GM18520 (cell line): ENCODE measurements around the gene PPP2R2D.
"Not testable (repeated sequence)": the region's sequence is repeated elsewhere in the genome, so short reads cannot be mapped to it uniquely, and the experiment has no call there.

Experiments
- ATAC-seq: cut with Tn5 transposase; IDR thresholded peaks from one replicate; pipeline ENCODE4 v1.9.1; 2021; ENCODE audit not compliant: unreplicated experiment

Gene PPP2R2D

GRCh38 chr10:131973160-131973951 is 72.5 kb downstream of the PPP2R2D start:
- ATAC-seq, result no peak

GRCh38 chr10:131974034-131974817 is 73.4 kb downstream of the PPP2R2D start:
- no peak for ATAC-seq

- no peak for ATAC-seq
These were observed 74.2 kb downstream of the PPP2R2D start for GRCh38 chr10:131975003-131975402.

DNA sequence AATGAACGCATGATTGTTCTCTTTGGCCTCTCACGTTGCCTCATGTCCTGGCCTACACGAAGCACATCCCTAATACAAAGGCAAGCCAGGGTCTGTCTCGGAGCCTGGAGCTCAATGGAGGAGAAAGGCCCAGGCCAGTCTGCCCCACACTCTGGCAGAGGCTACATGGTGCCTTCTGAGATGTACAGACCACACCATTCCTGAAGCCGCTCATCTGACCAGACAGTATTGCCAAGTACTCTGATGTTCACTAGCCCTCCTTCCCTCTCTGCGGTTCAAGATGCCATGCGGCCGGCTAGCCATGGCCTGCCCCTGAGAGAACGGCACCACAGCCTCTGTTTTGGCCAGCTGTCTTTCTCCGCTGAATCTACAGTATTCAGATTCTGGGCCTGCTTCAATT is 75.0 kb downstream of the PPP2R2D start:
- ATAC-seq, result no peak

- no peak for ATAC-seq
These were observed 76.7 kb downstream of the PPP2R2D start for GRCh38 chr10:131977323-131978096.

GRCh38 chr10:131978366-131978765 is 77.6 kb downstream of the PPP2R2D start:
- ATAC-seq, result no peak

DNA sequence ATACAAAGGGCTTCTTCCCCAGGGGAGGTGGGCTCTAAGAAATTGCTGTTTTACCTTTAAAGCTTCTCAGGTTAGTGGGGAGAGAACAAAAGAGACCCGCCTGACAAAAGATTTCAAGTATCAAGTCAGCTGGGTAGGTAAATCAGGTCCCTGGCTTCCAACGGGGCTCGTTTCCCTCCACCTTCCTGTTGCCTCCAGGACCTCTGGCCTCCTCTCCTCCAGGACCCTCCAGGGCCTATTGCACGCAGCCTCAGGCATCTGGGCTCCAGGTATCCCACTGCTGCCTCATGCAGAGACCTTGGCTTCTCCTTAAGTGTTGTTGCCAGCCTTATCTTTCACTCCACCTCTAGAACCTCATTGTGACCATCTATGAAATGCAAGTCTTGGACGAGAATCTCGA is 78.0 kb downstream of the PPP2R2D start:
- no peak for ATAC-seq

DNA sequence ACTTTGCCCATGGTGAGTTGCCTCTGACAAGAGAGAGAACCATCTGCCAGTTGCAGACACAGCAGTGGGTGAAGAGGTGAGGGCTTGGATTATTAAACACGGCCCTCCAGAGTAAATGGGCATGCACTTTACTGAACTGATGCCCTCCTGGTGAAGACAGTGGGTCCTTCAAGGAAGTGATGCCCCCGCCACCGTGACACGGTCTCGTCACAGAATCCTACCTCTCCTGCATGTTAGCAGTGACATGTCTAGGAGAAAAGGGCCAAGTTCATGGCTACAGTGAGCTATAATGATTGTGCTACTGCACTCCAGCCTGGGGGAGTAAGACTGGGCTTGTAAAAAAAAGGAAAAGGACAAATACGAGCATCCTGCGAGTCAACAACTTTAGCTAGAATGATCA is 78.5 kb downstream of the PPP2R2D start:
- ATAC-seq, result no peak

GRCh38 chr10:131979821-131980270 is 79.0 kb downstream of the PPP2R2D start:
- no peak for ATAC-seq

DNA sequence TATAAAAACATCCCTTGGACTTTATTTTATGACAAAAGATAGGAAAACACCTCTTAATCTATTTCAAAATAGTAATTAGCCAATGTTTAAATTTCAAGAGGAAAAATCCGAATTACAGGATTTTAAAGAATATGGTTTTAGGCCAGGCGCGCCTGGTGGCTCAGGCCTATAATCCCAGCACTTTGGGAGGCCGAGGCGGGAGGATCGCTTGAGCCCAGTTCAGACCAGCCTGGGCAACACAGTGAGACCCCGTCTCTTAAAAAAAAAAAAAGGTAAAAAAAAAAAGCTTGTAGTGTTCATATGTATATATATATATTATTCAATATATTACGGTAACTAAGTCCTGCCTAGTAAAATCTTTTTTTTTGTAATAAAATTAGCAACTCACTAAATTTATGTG is 79.5 kb downstream of the PPP2R2D start:
- no peak for ATAC-seq

DNA sequence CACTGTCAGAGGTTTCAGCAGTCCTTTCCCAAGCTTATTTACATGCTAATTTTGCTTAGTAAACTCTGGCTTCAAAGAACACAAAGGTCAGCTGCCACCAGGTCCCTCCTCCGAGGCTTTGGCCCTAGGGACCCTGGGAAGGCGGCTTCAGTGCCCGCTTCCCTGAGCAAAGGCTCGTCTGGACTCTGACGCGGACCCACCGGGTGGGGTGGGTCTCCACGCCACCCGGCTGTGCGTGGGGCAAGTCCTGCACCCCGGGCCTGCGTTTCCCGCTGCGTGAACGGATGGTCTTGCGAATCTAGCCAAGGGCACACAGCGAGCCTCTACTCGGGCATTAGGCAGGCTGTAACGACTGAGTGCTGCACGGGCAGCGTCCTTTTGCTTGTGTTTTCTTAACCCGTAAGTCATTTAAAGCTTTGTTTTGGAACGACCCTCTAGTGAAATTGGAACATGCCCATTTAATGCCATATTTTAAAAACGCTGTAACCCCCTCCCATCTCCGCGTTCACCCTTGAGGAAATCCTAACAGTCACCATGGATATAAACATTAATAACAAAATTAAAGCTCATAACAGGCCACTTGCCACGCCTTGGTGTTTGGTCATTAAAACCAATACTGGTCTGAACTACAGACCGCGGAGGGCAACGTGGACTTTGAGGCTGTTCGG is 80.1 kb downstream of the PPP2R2D start:
- ATAC-seq, result no peak

GRCh38 chr10:131981429-131982184 is 80.8 kb downstream of the PPP2R2D start, which contains the start of gene BNIP3:
Gene BNIP3, minus strand, starts transcription at chr10:131981923. Its CDS starts 117 bp downstream, at chr10:131981806.
- ATAC-seq, result peak; percentile 88

DNA sequence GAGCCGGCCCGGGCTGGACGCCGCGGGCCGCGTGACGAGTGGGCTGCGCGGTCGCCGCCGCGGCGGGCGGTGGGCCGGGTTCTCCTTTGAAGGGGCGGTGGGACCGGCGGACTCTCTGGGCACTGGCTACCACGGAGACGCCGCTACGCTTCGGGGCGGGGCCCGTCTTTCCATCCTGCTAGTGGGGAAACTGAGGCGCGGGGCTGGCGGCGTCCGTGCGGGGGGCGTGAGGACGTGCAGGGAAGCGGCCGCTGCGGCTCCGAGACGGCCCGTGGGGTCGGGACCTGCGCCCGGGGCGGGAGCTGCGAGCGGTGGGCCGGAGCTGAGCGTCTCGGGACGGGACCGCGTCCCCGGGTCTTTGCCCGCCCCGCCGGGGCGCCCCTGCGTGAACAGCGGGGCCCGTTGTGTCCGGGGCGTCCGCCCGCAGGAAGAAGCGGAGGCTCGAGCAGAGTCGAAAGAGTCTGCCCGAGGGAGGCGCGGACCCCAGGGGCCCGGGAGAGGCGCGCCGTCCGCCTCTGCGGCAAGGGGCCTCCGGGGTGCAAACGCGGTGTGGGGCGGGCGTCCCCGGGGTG is 81.5 kb downstream of the PPP2R2D start:
- no peak for ATAC-seq

- no peak for ATAC-seq
These were observed 82.0 kb downstream of the PPP2R2D start for GRCh38 chr10:131982796-131983195.

- no peak for ATAC-seq
These were observed 83.0 kb downstream of the PPP2R2D start for GRCh38 chr10:131983780-131984179.

GRCh38 chr10:131986851-131987250 is 86.0 kb downstream of the PPP2R2D start:
- not testable (repeated sequence) for ATAC-seq

- ATAC-seq, result not testable (repeated sequence)
These were observed 86.5 kb downstream of the PPP2R2D start for GRCh38 chr10:131987301-131987700.

- not testable (repeated sequence) for ATAC-seq
These were observed 87.0 kb downstream of the PPP2R2D start for GRCh38 chr10:131987786-131988185.

GRCh38 chr10:131991726-131992125 is 90.9 kb downstream of the PPP2R2D start:
- no peak for ATAC-seq

GRCh38 chr10:131993275-131993674 is 92.5 kb downstream of the PPP2R2D start:
- no peak for ATAC-seq
